ENCODE results near the gene TEKTIP1. TPM values are rescaled to one million over a fixed set of nuclear protein-coding genes. Genes with fewer than 3 reads are reported as not detected.

TEKTIP1 gene
- total and polyA plus RNA-seq, 9 of the 15 experiments (the other 6 are each of a cell fraction or from before 2014, with no cell fraction given) = 0.66 TPM; not detected in 8

GRCh38 chr19:3500429-3501101 is 38.4 kb upstream of the TEKTIP1 start, which contains the start of gene DOHH (continued):
- TF ChIP-seq HBP1 (CRISPR knock-in tag; IDR thresholded peaks at IDR 0.05) = peak; percentile 83; the same call in 1 of the 2 replicates
- no peak; a peak in 1 of 4 replicates for TF ChIP-seq CSDE1 (IDR thresholded peaks at IDR 0.05)
- TF ChIP-seq ZNF766 (CRISPR knock-in tag; conservative IDR thresholded peaks at IDR 0.05) = no peak
- TF ChIP-seq BMI1 (IDR thresholded peaks at IDR 0.05; ENCODE audit: low read length) = no peak
- no peak for TF ChIP-seq ZNF174 (CRISPR knock-in tag; IDR thresholded peaks at IDR 0.05)
- no peak for TF ChIP-seq PHB2 (IDR thresholded peaks at IDR 0.05; ENCODE audit: low read depth)
- TF ChIP-seq HMBOX1 (IDR thresholded peaks at IDR 0.05) = no peak
- peak; percentile 52; the same call in 1 of the 2 replicates for TF ChIP-seq SMAD4 (CRISPR knock-in tag; conservative IDR thresholded peaks at IDR 0.05)
- TF ChIP-seq MBD2 (IDR thresholded peaks at IDR 0.05; ENCODE audit: borderline replicate concordance, low read depth) = peak; percentile 99
- peak; percentile 92 for TF ChIP-seq POLR2A (conservative IDR thresholded peaks at IDR 0.05)
- TF ChIP-seq ZNF57 (CRISPR knock-in tag; IDR thresholded peaks at IDR 0.05) = no peak
- no peak for TF ChIP-seq RBM34 (IDR thresholded peaks at IDR 0.05; ENCODE audit: borderline replicate concordance, insufficient read depth, low read length)
- TF ChIP-seq NR3C1 (CRISPR knock-in tag; IDR thresholded peaks at IDR 0.05) = no peak
- TF ChIP-seq ZFX (CRISPR knock-in tag; IDR thresholded peaks at IDR 0.05) = peak; percentile 72
- TF ChIP-seq SMARCA5 (IDR thresholded peaks at IDR 0.05) = no peak
- peak; percentile 89 for TF ChIP-seq NEUROD1 (IDR thresholded peaks at IDR 0.05; ENCODE audit: borderline replicate concordance, low read depth, low read length, partially characterized antibody)

All from K562 (cell line).